Ovary (tissue), 3 donors: ENCODE data around the gene CAMTA1.

Experiments
- POLR2A ChIP-seq: fragments of 450-650 bp; IDR thresholded peaks from one replicate; pipeline ENCODE4 v1.6.1; 2017; ENCODE audit warnings: antibody characterized with exemption, mild to moderate bottlenecking, moderate library complexity
- TF ChIP-seq, protein P1 (sequence below), 3 donors: fragments of 450-650 bp in 2 of 3; fragments of 200-600 bp in 1 of 3; IDR thresholded peaks; one replicate each; pipeline versions ENCODE4 v1.5.1 to v1.8.0; 2016 to 2022; ENCODE audit warnings: antibody characterized with exemption in 3 of 3, mild to moderate bottlenecking in 1 of 3
- donor health status: DM: no; HTN: no; CAD: no.

GRCh38 chr1:7642418-7642704 is 857.1 kb downstream of the CAMTA1 start:
- TF ChIP-seq POLR2A, result no peak
- TF ChIP-seq, protein P1, sequence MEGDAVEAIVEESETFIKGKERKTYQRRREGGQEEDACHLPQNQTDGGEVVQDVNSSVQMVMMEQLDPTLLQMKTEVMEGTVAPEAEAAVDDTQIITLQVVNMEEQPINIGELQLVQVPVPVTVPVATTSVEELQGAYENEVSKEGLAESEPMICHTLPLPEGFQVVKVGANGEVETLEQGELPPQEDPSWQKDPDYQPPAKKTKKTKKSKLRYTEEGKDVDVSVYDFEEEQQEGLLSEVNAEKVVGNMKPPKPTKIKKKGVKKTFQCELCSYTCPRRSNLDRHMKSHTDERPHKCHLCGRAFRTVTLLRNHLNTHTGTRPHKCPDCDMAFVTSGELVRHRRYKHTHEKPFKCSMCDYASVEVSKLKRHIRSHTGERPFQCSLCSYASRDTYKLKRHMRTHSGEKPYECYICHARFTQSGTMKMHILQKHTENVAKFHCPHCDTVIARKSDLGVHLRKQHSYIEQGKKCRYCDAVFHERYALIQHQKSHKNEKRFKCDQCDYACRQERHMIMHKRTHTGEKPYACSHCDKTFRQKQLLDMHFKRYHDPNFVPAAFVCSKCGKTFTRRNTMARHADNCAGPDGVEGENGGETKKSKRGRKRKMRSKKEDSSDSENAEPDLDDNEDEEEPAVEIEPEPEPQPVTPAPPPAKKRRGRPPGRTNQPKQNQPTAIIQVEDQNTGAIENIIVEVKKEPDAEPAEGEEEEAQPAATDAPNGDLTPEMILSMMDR (IDR thresholded peaks at IDR 0.05), result no peak
